ENCODE results near the gene THOC5. TPM values are rescaled to one million over a fixed set of nuclear protein-coding genes. Genes with fewer than 3 reads are reported as not detected.
"Not testable (repeated sequence)": the region's sequence is repeated elsewhere in the genome, so short reads cannot be mapped to it uniquely, and the experiment has no call there.

Gene THOC5
- total RNA-seq, 2 donors from 2014 or later, result 27.5 to 57.9 TPM

DNA sequence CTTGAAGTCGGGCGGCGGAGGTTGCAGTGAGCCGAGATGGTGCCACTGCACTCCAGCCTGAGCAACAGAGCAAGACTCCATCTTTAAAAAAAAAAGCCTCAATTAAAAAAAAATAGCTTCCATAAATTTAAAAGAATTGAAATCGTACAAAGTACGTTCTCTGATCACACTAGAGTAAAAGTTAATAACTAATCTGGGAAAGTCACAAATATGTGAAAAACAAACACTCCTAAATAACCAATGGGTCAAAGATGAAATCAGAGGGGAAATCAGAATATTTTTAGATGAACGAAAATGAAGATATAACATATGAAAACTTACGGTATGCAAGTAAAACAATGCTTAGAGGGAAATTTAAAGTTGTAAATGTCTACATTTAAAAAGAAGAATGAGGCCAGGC lies 53.7 kb downstream of the THOC5 start:
- Histone ChIP-seq H3K27ac (no peak overlapping the region), H3K4me3 (no peak overlapping the region), H3K9me3 (no peaks in the 10 kb centered on the region), H3K27me3 (replicated peaks; ENCODE audit: insufficient read depth) (no peaks in the 10 kb centered on the region), H3K4me1 (replicated peaks) (no peaks in the 10 kb centered on the region), H3K36me3 (no peaks in the 10 kb centered on the region)
- intact Hi-C loops (cut with DNase I), result no loop called here
- TF ChIP-seq, protein P1, sequence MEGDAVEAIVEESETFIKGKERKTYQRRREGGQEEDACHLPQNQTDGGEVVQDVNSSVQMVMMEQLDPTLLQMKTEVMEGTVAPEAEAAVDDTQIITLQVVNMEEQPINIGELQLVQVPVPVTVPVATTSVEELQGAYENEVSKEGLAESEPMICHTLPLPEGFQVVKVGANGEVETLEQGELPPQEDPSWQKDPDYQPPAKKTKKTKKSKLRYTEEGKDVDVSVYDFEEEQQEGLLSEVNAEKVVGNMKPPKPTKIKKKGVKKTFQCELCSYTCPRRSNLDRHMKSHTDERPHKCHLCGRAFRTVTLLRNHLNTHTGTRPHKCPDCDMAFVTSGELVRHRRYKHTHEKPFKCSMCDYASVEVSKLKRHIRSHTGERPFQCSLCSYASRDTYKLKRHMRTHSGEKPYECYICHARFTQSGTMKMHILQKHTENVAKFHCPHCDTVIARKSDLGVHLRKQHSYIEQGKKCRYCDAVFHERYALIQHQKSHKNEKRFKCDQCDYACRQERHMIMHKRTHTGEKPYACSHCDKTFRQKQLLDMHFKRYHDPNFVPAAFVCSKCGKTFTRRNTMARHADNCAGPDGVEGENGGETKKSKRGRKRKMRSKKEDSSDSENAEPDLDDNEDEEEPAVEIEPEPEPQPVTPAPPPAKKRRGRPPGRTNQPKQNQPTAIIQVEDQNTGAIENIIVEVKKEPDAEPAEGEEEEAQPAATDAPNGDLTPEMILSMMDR (IDR thresholded peaks at IDR 0.05), result no peak
- TF ChIP-seq POLR2AphosphoS5 (IDR thresholded peaks at IDR 0.05) (no peak), POLR2A (IDR thresholded peaks at IDR 0.05) (no peak)
- no peak for DNase-seq (ENCODE audit: low spot score)
- 91% methylated on average over 8 of the region's 8 CpGs for WGBS

DNA sequence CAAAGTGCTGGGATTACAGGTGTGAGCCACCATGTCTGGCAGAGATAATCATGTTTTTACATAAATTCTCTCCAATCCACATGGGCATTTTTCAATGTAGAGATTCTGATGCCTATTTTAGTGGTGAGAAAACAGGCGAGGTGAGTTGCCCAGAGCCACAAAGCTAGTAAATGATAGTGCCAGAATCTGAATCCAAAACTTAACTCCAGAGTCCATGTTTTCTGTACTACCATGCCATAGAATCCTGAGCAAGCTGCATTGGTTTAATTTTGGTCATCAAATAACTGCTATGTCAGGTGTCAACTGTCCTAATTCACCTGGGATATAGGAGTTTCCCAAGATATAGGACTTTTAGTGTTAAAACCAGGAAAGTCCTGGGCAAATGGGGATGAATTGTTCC lies 59.9 kb downstream of the THOC5 start:
- Histone ChIP-seq H3K27me3 (replicated peaks; ENCODE audit: insufficient read depth) (no peaks in the 10 kb centered on the region), H3K27ac (no peak overlapping the region), H3K4me3 (no peak overlapping the region), H3K4me1 (replicated peaks) (no peaks in the 10 kb centered on the region), H3K36me3 (no peaks in the 10 kb centered on the region), H3K9me3 (no peaks in the 10 kb centered on the region)
- no peak for DNase-seq (ENCODE audit: low spot score)
- intact Hi-C loops (cut with DNase I), result no loop called here
- 96% methylated on average over 1 of the region's 1 CpG for WGBS
- TF ChIP-seq, protein P1 (IDR thresholded peaks at IDR 0.05), result no peak
- TF ChIP-seq POLR2AphosphoS5 (IDR thresholded peaks at IDR 0.05) (no peak), POLR2A (IDR thresholded peaks at IDR 0.05) (no peak)

DNA sequence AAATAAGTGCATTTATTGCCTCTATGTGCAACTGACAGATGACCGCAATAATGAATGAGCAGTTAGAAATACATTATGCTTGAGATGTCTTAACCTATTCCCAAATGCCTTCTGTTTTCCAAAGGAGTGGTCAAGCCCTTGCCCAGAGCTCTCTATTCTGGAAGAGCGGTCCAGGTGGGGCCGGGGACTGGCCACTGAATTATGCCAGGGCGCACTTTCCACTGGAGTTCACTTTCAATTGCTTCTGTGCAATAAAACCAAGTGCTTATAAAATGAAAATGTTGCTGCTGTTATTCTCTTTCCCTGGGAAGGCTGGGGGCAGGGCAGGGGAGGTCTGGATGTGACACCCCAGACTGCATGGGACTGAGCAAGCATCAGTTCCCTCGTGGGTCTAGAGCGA lies 62.5 kb downstream of the THOC5 start:
- no peak overlapping the region for H3K4me3 ChIP-seq
- no peaks in the 10 kb centered on the region for H3K9me3 ChIP-seq
- no peak for TF ChIP-seq POLR2AphosphoS5 (IDR thresholded peaks at IDR 0.05)
- no peak for TF ChIP-seq POLR2A (IDR thresholded peaks at IDR 0.05)
- TF ChIP-seq, protein P1 (IDR thresholded peaks at IDR 0.05), result no peak
- intact Hi-C loops (cut with DNase I), result no loop called here
- DNase-seq (ENCODE audit: low spot score), result no peak
- no peaks in the 10 kb centered on the region for H3K36me3 ChIP-seq
- 88% methylated on average over 6 of the region's 6 CpGs for WGBS
- H3K27me3 ChIP-seq (replicated peaks; ENCODE audit: insufficient read depth), result no peaks in the 10 kb centered on the region
- no peak overlapping the region for H3K27ac ChIP-seq
- no peaks in the 10 kb centered on the region for H3K4me1 ChIP-seq (replicated peaks)

DNA sequence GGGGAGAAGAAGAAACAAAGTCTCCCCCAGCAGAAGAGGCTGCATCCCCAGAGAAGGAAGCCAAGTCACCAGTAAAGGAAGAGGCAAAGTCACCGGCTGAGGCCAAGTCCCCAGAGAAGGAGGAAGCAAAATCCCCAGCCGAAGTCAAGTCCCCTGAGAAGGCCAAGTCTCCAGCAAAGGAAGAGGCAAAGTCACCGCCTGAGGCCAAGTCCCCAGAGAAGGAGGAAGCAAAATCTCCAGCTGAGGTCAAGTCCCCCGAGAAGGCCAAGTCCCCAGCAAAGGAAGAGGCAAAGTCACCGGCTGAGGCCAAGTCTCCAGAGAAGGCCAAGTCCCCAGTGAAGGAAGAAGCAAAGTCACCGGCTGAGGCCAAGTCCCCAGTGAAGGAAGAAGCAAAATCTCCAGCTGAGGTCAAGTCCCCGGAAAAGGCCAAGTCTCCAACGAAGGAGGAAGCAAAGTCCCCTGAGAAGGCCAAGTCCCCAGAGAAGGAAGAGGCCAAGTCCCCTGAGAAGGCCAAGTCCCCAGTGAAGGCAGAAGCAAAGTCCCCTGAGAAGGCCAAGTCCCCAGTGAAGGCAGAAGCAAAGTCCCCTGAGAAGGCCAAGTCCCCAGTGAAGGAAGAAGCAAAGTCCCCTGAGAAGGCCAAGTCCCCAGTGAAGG lies 64.3 kb downstream of the THOC5 start:
- H3K27me3 ChIP-seq (replicated peaks; ENCODE audit: insufficient read depth); DNase-seq (ENCODE audit: low spot score); H3K4me3 ChIP-seq; H3K27ac ChIP-seq; H3K9me3 ChIP-seq; H3K36me3 ChIP-seq; H3K4me1 ChIP-seq (replicated peaks); intact Hi-C loops (cut with DNase I): not testable (repeated sequence)
- 79% methylated on average over 8 of the region's 8 CpGs for WGBS

DNA sequence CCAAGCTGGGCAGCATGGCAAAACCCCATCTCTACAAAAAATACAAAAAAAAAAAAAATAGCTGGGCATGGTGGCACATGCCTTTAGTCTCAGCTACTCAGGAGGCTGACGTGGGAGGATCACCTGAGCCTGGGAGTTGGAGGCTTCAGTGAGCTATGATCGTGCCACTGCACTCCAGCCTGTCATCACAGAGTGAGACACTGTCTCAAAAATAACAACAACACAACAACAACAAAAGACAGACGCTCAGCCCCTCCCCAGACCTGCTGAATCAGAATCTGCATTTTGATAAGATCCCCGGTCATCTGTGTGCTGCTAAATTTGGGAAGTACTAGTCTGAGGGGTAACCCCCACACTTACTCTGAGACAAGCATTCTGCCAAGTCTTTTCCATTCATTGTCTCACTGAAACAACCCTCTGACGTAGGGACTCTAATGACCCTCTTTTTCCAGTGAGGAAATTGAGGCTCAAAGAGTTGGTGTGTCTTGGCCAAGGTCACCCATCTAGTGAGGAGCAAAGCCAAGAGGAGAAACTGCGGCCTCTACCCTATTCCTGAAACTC lies 66.1 kb downstream of the THOC5 start:
- Histone ChIP-seq H3K4me3 (no peak overlapping the region), H3K4me1 (replicated peaks) (no peaks in the 10 kb centered on the region), H3K36me3 (no peaks in the 10 kb centered on the region), H3K27ac (no peak overlapping the region), H3K27me3 (replicated peaks; ENCODE audit: insufficient read depth) (no peaks in the 10 kb centered on the region), H3K9me3 (no peaks in the 10 kb centered on the region)
- 88% methylated on average over 6 of the region's 6 CpGs for WGBS
- intact Hi-C loops (cut with DNase I), result no loop called here
- no peak for DNase-seq (ENCODE audit: low spot score)
- no peak for TF ChIP-seq POLR2AphosphoS5 (IDR thresholded peaks at IDR 0.05)
- TF ChIP-seq POLR2A (IDR thresholded peaks at IDR 0.05), result no peak
- TF ChIP-seq, protein P1 (IDR thresholded peaks at IDR 0.05), result no peak
